IPS DF 6.9 (cell line): ENCODE results near the gene SGPP2.
"Not testable (repeated sequence)": the region's sequence is repeated elsewhere in the genome, so short reads cannot be mapped to it uniquely, and the experiment has no call there.

Experiments used
- DNase-seq: peaks from one replicate; pipeline ENCODE4 v3.0.0-alpha.2; 2013; ENCODE audit warnings: low read depth, low spot score
- H3K27ac ChIP-seq: one replicate; pipeline ENCODE4 v1.5.1; 2013; ENCODE audit warnings: low read length, control low read depth
- H3K27me3 ChIP-seq: 2 replicates; pipeline ENCODE4 v1.6.1; 2013; ENCODE audit warnings: mild to moderate bottlenecking, low read length; ENCODE audit not compliant: control insufficient read depth, insufficient read depth
- H3K36me3 ChIP-seq: 2 replicates; pipeline ENCODE4 v1.6.1; 2013; ENCODE audit warnings: low read length; ENCODE audit not compliant: control insufficient read depth, insufficient read depth
- H3K4me1 ChIP-seq: 2 replicates; pipeline ENCODE4 v1.6.1; 2013; ENCODE audit warnings: low read length; ENCODE audit not compliant: control insufficient read depth, insufficient read depth
- H3K4me3 ChIP-seq: 2 replicates; pipeline ENCODE4 v1.5.1; 2013; ENCODE audit warnings: mild to moderate bottlenecking, low read length
- H3K9me3 ChIP-seq: 2 replicates; pipeline ENCODE4 v1.6.1; 2013; ENCODE audit warnings: low read length, inconsistent platforms; ENCODE audit not compliant: control insufficient read depth, insufficient read depth
- whole genome bisulfite sequencing: extraction: QIAGEN DNeasy Blood & Tissue Kit; methylation state at CpG from one replicate; pipeline ENCODE4 v1.1.7; 2013; ENCODE audit warnings: mixed read lengths, missing lambda C conversion rate; ENCODE audit not compliant: insufficient read length, insufficient coverage; 5-methylcytosine and 5-hydroxymethylcytosine counted together

SGPP2 gene

DNA sequence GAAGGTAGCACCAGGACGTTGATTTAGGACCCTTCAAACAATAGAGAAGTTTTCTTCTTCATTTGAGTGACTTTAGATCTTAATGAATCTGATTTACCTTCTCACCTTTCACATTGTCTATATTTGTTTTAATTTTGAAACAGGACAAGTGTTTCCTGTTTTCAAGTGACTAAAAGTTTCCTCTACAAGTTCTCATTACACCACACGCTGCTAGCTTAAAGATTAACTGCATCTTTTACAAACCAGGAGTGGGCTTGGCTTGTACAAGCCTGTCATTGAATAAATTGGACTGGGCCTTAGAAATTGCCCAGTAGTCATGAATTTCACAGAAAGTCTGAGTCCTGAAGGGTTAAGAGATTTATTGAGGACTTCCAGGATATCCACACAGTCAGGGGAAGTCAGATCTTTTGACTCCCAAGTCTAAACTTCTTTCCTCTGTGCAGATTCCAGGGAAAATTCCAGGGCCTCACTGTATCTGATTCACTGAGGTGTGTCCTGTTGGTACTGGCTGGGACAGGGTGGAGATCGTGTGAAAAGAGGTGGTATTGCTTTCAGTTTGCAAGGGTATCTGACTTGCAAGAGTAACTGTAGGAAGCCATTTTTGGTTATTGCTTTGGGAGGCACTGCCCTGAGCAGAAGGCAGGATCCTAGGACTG lies 3.4 kb downstream of the SGPP2 start:
- 0 out of 2 replicates have a peak, but pooled peaks cover 2% of the 10 kb centered on the region for H3K4me1 ChIP-seq
- H3K27me3 ChIP-seq: peaks cover 80% of the 10 kb centered on the region
- WGBS: no CpG with 5 or more reads among the region's 3 CpGs
- no peak overlapping the region for H3K4me3 ChIP-seq
- no peaks in the 10 kb centered on the region for H3K9me3 ChIP-seq
- H3K27ac ChIP-seq: no peak overlapping the region
- H3K36me3 ChIP-seq: no peaks in the 10 kb centered on the region
- no peak for DNase-seq

GRCh38 chr2:222430071-222430470 lies 5.7 kb downstream of the SGPP2 start:
- no peak overlapping the region for H3K27ac ChIP-seq
- no peak overlapping the region for H3K4me3 ChIP-seq
- no peak for DNase-seq
- no peaks in the 10 kb centered on the region for H3K36me3 ChIP-seq
- H3K27me3 ChIP-seq: peaks cover 65% of the 10 kb centered on the region
- H3K4me1 ChIP-seq: no peaks in the 10 kb centered on the region
- WGBS: no CpG with 5 or more reads among the region's 3 CpGs
- H3K9me3 ChIP-seq: no peaks in the 10 kb centered on the region

DNA sequence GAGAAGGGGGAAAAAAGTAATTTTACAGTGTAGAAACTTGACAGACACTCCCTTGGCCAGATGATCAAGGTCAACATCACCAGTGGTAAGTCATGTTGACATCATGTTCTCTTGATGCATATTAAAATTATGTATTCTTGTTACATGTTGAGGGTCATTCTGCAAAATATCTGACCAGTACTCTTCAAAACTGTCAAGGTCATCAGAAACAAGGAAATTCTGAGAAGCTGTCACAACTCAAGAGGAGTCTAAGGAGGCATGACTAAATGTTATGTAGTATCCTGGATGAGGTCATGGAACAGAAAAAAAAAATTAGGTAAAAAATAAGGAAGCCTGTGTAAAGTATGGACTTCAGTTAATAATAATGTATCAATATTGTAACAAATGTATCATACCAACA lies 6.3 kb downstream of the SGPP2 start:
- Histone ChIP-seq H3K36me3 (no peaks in the 10 kb centered on the region), H3K4me1 (no peaks in the 10 kb centered on the region), H3K27me3 (peaks cover 60% of the 10 kb centered on the region), H3K27ac (no peak overlapping the region), H3K4me3 (no peak overlapping the region), H3K9me3 (no peaks in the 10 kb centered on the region)
- DNase-seq: no peak

- Histone ChIP-seq H3K27ac (no peak overlapping the region), H3K9me3 (no peaks in the 10 kb centered on the region), H3K4me1 (no peaks in the 10 kb centered on the region), H3K36me3 (no peaks in the 10 kb centered on the region), H3K27me3 (peaks cover 48% of the 10 kb centered on the region), H3K4me3 (no peak overlapping the region)
- WGBS: no CpG with 5 or more reads among the region's 3 CpGs
- no peak for DNase-seq
Measured at GRCh38 chr2:222431869-222432268, 7.5 kb downstream of the SGPP2 start.

DNA sequence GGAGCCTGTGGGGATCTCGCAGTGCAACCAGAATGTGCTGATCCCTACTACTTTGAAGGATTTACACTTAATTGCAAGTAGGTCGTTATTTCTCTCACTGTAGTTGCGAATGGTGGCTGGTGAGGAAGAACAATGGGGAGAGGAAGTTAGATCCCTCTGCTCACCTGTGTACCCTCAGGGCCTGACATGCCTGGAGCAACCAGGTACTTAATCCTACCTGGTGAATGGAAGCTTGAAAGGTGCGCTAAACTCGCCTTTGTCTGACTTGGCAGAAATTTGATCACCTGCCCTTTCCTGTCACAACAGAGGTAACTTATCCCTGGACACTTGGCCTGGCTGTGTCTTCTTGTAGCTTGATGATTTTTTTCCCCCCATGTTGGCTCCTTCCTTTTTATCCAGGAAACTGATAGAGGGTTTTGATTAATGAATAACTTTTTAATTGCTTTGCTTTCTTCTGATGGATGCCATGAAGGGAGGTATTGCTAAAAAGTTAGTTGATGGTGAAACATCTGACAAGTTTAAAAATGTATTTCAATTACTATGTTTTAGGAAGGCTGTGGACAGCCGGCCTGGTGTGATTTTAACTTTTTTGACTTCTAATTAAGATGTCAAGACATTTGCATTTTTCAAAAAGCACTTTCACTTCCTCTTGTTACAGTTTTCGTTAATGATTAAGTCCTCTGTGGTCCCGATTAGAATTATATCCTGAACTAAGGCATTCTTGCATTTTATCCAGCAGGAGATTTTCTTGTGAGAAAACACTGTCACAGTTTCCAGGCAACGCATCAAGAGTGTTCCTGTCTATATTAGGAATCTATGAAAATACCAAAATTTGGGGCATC lies 9.2 kb downstream of the SGPP2 start:
- Histone ChIP-seq H3K9me3 (no peaks in the 10 kb centered on the region), H3K4me1 (no peaks in the 10 kb centered on the region), H3K27ac (no peak overlapping the region), H3K36me3 (no peaks in the 10 kb centered on the region), H3K4me3 (no peak overlapping the region), H3K27me3 (peaks cover 32% of the 10 kb centered on the region)
- no CpG with 5 or more reads among the region's 9 CpGs for WGBS
- DNase-seq: no peak

GRCh38 chr2:222434204-222434603 lies 9.9 kb downstream of the SGPP2 start:
- H3K4me3 ChIP-seq: no peak overlapping the region
- no peaks in the 10 kb centered on the region for H3K36me3 ChIP-seq
- peaks cover 28% of the 10 kb centered on the region for H3K27me3 ChIP-seq
- no peak overlapping the region for H3K27ac ChIP-seq
- H3K4me1 ChIP-seq: no peaks in the 10 kb centered on the region
- no CpG with 5 or more reads among the region's 4 CpGs for WGBS
- no peak for DNase-seq
- no peaks in the 10 kb centered on the region for H3K9me3 ChIP-seq

GRCh38 chr2:222435400-222436039 lies 11.2 kb downstream of the SGPP2 start:
- peaks cover 22% of the 10 kb centered on the region for H3K27me3 ChIP-seq
- not testable (repeated sequence) for H3K27ac ChIP-seq
- WGBS: no CpG with 5 or more reads among the region's 6 CpGs

DNA sequence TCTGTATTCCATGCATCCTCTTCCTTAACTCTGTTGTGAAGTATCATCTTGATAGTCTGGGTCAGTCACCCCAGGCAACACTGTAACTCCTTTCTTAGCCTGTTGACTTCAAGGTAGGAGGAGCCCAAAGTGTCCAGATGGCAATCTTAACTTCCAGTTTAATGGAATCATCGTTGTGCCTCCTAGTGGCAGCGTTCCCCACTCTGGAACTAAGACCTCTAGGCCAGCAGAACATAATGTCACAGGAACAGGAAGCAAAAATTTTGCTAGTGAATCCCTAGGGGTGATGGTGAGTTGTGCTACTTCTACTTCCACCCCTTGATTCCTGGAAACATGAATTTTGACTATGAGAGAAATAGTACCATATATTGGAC lies 11.7 kb downstream of the SGPP2 start:
- no CpG with 5 or more reads among the region's 2 CpGs for WGBS
- Histone ChIP-seq H3K4me1 (no peaks in the 10 kb centered on the region), H3K4me3 (no peak overlapping the region), H3K36me3 (no peaks in the 10 kb centered on the region), H3K27me3 (peaks cover 20% of the 10 kb centered on the region), H3K9me3 (no peaks in the 10 kb centered on the region), H3K27ac (no peak overlapping the region)
- no peak for DNase-seq

More at GRCh38 chr2:222435400-222436039, 11.2 kb downstream of the SGPP2 start:
- H3K4me3 ChIP-seq, DNase-seq, H3K4me1 ChIP-seq, H3K36me3 ChIP-seq, H3K9me3 ChIP-seq: not testable (repeated sequence)

DNA sequence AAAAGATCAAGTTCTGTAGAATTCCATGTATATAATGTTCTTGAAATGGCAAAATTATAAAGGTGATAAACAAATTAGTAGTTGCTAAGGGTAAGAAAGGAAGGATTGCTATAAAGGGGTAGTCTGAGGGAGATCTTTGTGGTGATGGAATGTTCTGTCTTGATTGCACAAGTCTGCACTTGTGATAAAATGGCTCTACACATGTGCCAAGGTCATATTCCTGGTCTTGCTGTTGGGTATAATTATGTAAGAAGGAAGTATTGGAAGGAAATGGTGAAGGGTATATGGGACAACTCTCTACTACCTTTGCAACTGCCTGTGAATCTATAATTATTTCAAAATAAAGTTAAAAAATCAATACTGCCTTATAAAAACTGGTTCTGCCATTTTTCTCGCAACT lies 15.3 kb downstream of the SGPP2 start:
- Histone ChIP-seq H3K4me1 (no peaks in the 10 kb centered on the region), H3K27ac (no peak overlapping the region), H3K27me3 (peaks cover 1% of the 10 kb centered on the region; the same call in 1 of the 2 replicates), H3K4me3 (no peak overlapping the region), H3K36me3 (no peaks in the 10 kb centered on the region), H3K9me3 (no peaks in the 10 kb centered on the region)
- WGBS: no CpG with 5 or more reads among the region's 1 CpG
- DNase-seq: no peak

GRCh38 chr2:222440673-222441422 lies 16.5 kb downstream of the SGPP2 start:
- Histone ChIP-seq H3K36me3 (no peaks in the 10 kb centered on the region), H3K27ac (no peak overlapping the region), H3K4me3 (no peak overlapping the region), H3K9me3 (no peaks in the 10 kb centered on the region), H3K4me1 (peaks cover 3% of the 10 kb centered on the region; the same call in 1 of the 2 replicates), H3K27me3 (no peaks in the 10 kb centered on the region; the same call in 1 of the 2 replicates)
- WGBS: no CpG with 5 or more reads among the region's 4 CpGs
- DNase-seq: no peak
